Left hindlimb (tissue), 1 donor: ENCODE data around the gene LBP.
A peak's percentile ranks its signal among the peaks of the same experiment; 100 is the strongest.
"Not testable (repeated sequence)": the region's sequence is repeated elsewhere in the genome, so short reads cannot be mapped to it uniquely, and the experiment has no call there.

Source experiments
- DNase-seq: peaks from one replicate; pipeline ENCODE4 v3.0.0-alpha.2; 2018

LBP gene

GRCh38 chr20:38321959-38322598 lies 24.2 kb upstream of the LBP start:
- DNase-seq: no peak

- no peak for DNase-seq
Observed at GRCh38 chr20:38324159-38324558, 22.1 kb upstream of the LBP start.

- DNase-seq: no peak
Observed at GRCh38 chr20:38325167-38325566, 21.1 kb upstream of the LBP start.

GRCh38 chr20:38325905-38326304 lies 20.4 kb upstream of the LBP start:
- DNase-seq: no peak

DNA sequence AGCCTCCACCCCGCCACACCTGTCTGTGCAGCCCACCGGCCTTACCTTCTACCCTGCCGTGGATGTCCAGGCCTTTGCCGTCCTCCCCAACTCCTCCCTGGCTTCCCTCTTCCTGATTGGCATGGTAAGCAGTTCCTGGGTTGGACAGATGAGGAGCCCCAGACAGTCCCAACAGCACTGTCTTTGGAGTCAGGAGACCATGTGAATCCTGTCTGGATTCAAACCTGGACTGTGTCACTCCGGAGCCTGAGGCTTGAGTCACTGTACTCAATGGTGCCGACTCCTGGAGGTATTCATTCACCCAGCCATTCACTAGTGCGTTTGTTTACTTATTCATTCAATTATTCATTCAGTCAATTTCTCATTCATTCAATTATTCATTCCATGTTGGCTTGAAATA lies 20.0 kb upstream of the LBP start:
- DNase-seq: no peak

- no peak for DNase-seq
Observed at GRCh38 chr20:38330638-38331037, 15.6 kb upstream of the LBP start.

DNA sequence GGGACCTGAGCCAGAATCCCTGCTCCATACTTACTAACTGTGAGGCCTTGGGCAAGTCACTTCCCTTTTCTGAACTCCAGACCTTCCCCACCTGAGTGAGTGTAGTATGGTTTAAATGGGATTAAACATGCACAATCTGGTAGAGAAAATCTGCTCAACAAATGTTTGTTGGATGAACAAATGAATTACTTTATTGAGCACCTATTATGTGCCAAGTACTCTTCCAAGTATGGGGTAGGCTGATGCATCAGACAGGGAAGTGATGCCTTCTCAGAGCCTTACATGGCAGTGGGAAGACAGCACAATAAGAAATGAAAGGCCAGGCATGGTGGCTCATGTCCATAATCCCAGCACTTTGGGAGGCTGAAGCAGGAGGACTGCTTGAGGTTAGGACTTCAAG lies 15.0 kb upstream of the LBP start:
- DNase-seq: no peak

DNA sequence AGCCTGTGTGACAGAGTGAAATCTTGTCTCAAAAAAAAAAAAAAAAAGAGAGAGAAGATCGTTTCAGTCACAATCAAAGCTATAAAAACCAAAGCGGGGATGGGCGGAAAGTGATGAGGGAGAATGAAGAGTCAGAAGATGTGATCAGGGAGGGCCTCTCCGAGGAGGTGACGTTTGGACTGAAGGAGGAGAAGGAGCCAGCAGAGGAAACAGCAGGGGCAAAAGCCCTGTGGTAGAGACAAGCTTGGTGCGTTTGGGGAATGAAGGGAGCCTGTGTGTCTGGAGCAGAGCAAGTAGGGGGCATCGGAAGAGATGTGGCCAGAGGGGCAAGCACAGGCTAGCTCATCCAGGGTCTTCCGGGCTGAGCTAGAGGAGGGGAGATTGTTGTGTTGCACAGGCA lies 14.5 kb upstream of the LBP start:
- DNase-seq: no peak

- DNase-seq: no peak
Observed at GRCh38 chr20:38334016-38334415, 12.3 kb upstream of the LBP start.

GRCh38 chr20:38336726-38337125 lies 9.6 kb upstream of the LBP start:
- DNase-seq: no peak

GRCh38 chr20:38337561-38338140 lies 8.6 kb upstream of the LBP start:
- no peak for DNase-seq

DNA sequence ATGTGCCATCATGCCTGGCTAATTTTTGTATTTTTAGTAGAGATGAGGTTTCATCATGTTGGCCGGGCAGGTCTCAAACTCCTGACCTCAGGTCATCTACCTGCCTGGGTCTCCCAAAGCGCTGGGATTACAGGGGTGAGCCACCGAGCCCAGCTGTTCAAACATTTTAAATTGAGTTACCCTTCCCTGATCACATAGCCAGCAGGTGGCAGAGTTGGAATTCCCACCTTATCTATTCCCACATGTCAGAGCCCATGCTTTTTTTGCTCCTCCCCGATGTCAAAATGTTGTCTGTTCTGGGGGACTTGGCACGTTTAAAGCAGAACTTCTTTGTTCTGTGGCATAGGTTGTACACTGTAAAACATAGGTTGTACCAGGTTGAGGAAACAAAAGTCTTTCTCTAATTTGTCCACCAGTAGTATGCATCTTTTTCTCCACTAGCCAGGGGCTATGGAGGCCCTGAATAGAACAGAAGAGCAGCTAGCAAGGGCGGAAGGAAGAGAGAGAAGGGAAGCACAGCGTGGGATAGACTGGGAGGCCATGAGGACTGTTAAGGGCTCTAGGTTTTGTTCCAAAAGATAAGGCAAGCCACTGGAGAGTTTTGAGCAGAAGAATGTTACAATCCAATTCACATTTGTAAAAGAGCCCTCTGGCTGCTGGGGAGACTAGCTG lies 7.3 kb upstream of the LBP start:
- DNase-seq: no peak

DNA sequence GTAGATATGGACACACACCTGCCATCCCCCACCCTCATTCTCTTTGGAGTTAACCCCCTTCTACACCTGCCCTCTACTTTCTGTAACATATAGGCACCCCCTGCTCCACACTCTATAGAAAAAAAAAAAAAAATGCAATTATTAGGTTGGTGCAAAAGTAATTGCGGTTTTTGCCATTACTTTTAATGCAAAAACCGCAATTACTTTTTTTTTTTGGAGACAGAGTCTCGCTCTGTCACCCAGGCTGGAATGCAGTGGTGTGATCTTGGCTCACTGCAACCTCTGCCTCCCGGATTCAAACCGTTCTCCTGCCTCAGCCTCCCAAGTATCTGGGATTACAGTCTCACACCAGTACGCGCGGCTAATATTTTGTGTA lies 6.8 kb upstream of the LBP start:
- not testable (repeated sequence) for DNase-seq

- no peak for DNase-seq
Observed at GRCh38 chr20:38339997-38340396, 6.3 kb upstream of the LBP start.

GRCh38 chr20:38340693-38341092 lies 5.6 kb upstream of the LBP start:
- DNase-seq: no peak

- no peak for DNase-seq
Observed at GRCh38 chr20:38342216-38342615, 4.1 kb upstream of the LBP start.

GRCh38 chr20:38342713-38343310 lies 3.5 kb upstream of the LBP start:
- DNase-seq: no peak

DNA sequence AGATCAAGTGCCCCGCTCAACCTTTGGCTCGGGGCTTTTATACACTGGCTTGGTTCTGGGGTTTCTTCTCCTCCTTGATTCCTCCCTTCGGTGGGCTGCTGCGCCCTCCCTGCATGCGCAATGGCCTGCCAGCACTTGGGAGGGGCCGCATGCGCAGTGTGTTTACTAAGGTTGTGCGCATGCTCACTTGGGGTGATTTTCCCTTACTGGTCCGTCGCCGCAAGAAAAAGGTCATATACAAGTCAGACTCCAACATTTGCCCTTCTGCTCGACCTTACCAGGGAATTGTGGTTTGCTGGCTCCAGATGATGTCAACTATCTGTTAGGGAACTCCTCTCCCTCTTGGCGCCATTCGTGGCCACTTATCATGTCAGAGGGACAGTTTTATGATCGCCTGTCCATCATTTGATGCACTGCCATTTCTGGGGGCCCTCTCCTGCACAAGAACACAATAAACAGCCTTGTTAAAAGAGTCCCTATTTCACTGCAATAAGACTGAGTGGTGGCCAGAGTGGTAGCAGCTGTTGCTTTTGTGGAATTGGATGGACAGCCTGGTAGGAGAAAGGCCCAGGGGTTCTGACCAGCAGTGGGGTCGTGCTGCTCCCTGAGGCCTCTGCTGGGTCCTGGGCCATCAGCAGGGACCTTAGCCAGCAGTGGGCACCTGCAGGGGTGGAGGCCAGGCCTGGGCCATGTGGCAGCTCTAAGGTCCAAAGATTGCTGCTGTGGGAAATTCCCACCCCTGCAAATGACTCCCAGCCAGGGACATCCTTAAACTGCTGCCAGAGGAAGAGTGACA lies 2.8 kb upstream of the LBP start:
- DNase-seq: peak; percentile 57

DNA sequence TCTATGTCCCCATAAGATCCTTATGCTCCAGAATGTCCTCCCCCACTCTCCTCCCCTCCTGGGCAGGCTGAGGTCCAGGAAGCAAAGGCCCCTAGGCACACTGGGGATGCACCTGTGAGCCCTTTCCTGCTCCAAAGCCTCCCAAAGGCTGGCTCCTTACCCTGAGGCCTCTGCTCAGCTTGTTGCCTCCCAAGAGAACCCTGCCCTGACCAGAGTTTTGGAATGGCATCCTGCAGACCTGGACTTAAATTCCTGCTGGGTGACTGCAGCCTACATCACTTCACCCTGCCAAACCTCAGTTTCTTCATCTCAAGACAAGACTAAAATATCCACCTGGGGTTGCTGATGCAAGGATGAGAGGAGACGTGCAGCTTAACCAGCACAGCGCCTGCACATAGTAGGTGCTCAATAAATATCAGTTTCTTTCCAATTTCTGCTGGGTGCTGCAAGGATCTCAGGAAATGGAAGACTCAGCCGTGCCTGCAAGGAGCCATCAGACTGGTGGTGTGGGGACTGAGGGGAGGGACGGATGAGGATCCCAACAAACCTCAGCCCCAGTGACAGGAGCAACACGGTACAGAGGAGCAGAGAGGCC lies 2.1 kb upstream of the LBP start:
- DNase-seq: no peak

- no peak for DNase-seq
Observed at GRCh38 chr20:38345643-38346042, 639 bp upstream of the LBP start.

- DNase-seq: no peak
Observed at GRCh38 chr20:38346741-38347140, 459 bp downstream of the LBP start.

DNA sequence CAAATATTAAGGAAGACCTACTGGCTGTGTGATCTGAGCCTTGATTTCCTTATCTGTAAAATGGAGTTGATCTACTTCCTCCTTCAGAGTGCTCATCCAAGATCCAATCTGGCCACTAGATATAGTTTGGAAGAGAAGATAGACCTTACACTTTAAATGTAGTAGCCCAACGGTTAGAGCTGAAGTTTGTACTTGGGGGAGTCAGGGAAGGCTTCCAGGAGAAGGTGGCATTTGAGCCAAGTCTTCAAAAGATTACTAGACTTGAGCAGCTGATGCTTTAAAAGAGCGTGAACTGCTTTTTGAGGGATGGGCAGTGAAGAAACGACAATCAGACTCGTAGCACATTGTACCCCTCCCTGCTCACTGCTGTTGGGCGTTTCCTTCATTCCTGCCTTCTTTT lies 3.6 kb downstream of the LBP start:
- no peak for DNase-seq
